Measurements from ENCODE around the gene SOS1. TPM values are rescaled to one million over a fixed set of nuclear protein-coding genes. Genes with fewer than 3 reads are reported as not detected.

The SOS1 gene
- total and polyA plus RNA-seq, 2 of the 13 experiments (the other 11 are each of a cell fraction or from before 2014, with no cell fraction given): 20.8 to 60.4 TPM

GRCh38 chr2:38981670-38982357, 139.0 kb downstream of the SOS1 start (continued):
- TF ChIP-seq ZNF264 (CRISPR knock-in tag; IDR thresholded peaks at IDR 0.05) (0 out of 2 replicates have a peak, but pooled peaks have one; percentile 20), KLF12 (CRISPR knock-in tag; IDR thresholded peaks at IDR 0.05; ENCODE audit: borderline replicate concordance) (no peak), ZEB1 (IDR thresholded peaks at IDR 0.05; ENCODE audit: insufficient replicate concordance, low read depth) (peak; percentile 22), ZNF710 (CRISPR knock-in tag; IDR thresholded peaks at IDR 0.05; ENCODE audit: borderline replicate concordance) (no peak), RELA (CRISPR knock-in tag; IDR thresholded peaks at IDR 0.05) (no peak), ZNF609 (CRISPR knock-in tag; IDR thresholded peaks at IDR 0.05; ENCODE audit: borderline replicate concordance) (peak; percentile 82; the same call in 1 of the 2 replicates), ZNF570 (CRISPR knock-in tag; IDR thresholded peaks at IDR 0.05; ENCODE audit: borderline replicate concordance) (no peak), ARID2 (CRISPR knock-in tag; IDR thresholded peaks at IDR 0.05; ENCODE audit: borderline replicate concordance) (no peak), ZNF644 (CRISPR knock-in tag; IDR thresholded peaks at IDR 0.05; ENCODE audit: low read depth) (no peak), MXD4 (CRISPR knock-in tag; IDR thresholded peaks at IDR 0.05) (peak; percentile 65; the same call in 1 of the 2 replicates), ARNTL (CRISPR knock-in tag; IDR thresholded peaks at IDR 0.05) (peak; percentile 18; the same call in 1 of the 2 replicates), ZNF660 (CRISPR knock-in tag; IDR thresholded peaks at IDR 0.05; ENCODE audit: borderline replicate concordance, low read depth) (no peak), ZFP36L1 (CRISPR knock-in tag; IDR thresholded peaks at IDR 0.05) (no peak), SAP130 (CRISPR knock-in tag; IDR thresholded peaks at IDR 0.05; ENCODE audit: low read depth) (peak; percentile 64), HES4 (CRISPR knock-in tag; IDR thresholded peaks at IDR 0.05; ENCODE audit: borderline replicate concordance) (no peak), SIX4 (CRISPR knock-in tag; IDR thresholded peaks at IDR 0.05) (peak; percentile 48; the same call in 1 of the 2 replicates), ZNF3 (CRISPR knock-in tag; IDR thresholded peaks at IDR 0.05) (no peak), TFE3 (CRISPR knock-in tag; IDR thresholded peaks at IDR 0.05) (peak; percentile 20; the same call in 1 of the 2 replicates), ATF5 (CRISPR knock-in tag; IDR thresholded peaks at IDR 0.05; ENCODE audit: low read depth) (no peak), GATAD2A (CRISPR knock-in tag; IDR thresholded peaks at IDR 0.05) (peak; percentile 91)

Measured in HepG2 (cell line).